Smooth muscle cell of the umbilical artery (primary cell): ENCODE data around the gene CEACAM16. TPM values are rescaled to one million over a fixed set of nuclear protein-coding genes. Genes with fewer than 3 reads are reported as not detected.

Experiments used
- total RNA-seq: library from RNA; depleted of rRNA; stranded (reverse); fragments of >200 nt; gene quantifications from 2 replicates; pipeline ENCODE4 v1.2.3, GENCODE V29; 2014

The CEACAM16 gene
- not detected in 2 replicates for total RNA-seq

GRCh38 chr19:44698492-44699201, at the start of gene CEACAM16:
Gene CEACAM16, plus strand, starts transcription at chr19:44699151. Its CDS starts 2,306 bp downstream, at chr19:44701457.

GRCh38 chr19:44671400-44671799, 27.6 kb upstream of the CEACAM16 start, which contains the start of gene CEACAM19:
Gene CEACAM19, plus strand, starts transcription at chr19:44671482. Its CDS starts 450 bp downstream, at chr19:44671932.

GRCh38 chr19:44748426-44749254, 49.7 kb downstream of the CEACAM16 start, which contains the start of gene BCL3:
Gene BCL3, plus strand, starts transcription at chr19:44748708. Its CDS starts 83 bp downstream, at chr19:44748791.

Other genes with a start within 250 kb of the CEACAM16 start
- 5.6 and 9.2 TPM in 2 replicates for gene ZNF180, start 198.6 kb upstream of the CEACAM16 start, total RNA-seq
- not detected in 2 replicates for gene CEACAM20, start 169.5 kb upstream of the CEACAM16 start, total RNA-seq
- not detected in 2 replicates for gene IGSF23, start 85.6 kb upstream of the CEACAM16 start, total RNA-seq
- gene PVR, start 55.2 kb upstream of the CEACAM16 start, total RNA-seq: 137 and 147 TPM in 2 replicates
- gene CEACAM19, start 27.7 kb upstream of the CEACAM16 start, total RNA-seq: 0.30 and 1.9 TPM in 2 replicates
- 9.2 and 9.6 TPM in 2 replicates for gene BCL3, start 49.6 kb downstream of the CEACAM16 start, total RNA-seq
- gene CBLC, start 78.7 kb downstream of the CEACAM16 start, total RNA-seq: not detected in 2 replicates
- 9.3 and 20.2 TPM in 2 replicates for gene BCAM, start 110.0 kb downstream of the CEACAM16 start, total RNA-seq
- 95.6 and 115 TPM in 2 replicates for gene NECTIN2, start 147.1 kb downstream of the CEACAM16 start, total RNA-seq
- gene TOMM40, start 192.1 kb downstream of the CEACAM16 start, total RNA-seq: 43.4 and 64.6 TPM in 2 replicates
- gene APOE, start 206.6 kb downstream of the CEACAM16 start, total RNA-seq: 2.3 and 8.9 TPM in 2 replicates
- 0.59 TPM in 1 of 2 replicates, not detected in the other for gene APOC1, start 215.5 kb downstream of the CEACAM16 start, total RNA-seq
- not detected in 2 replicates for gene APOC4, start 243.1 kb downstream of the CEACAM16 start, total RNA-seq
- gene APOC2, start 246.9 kb downstream of the CEACAM16 start, total RNA-seq: not detected in 2 replicates